Epithelial cell of esophagus (primary cell): Measurements from ENCODE around the gene OAS3.
"Not testable (repeated sequence)": the region's sequence is repeated elsewhere in the genome, so short reads cannot be mapped to it uniquely, and the experiment has no call there.

Experiments
- DNase-seq: peaks from one replicate; pipeline ENCODE4 v3.0.0; 2010; ENCODE audit warnings: low read depth
- H3K4me3 ChIP-seq: 2 replicates; pipeline ENCODE4 v1.5.1; 2011; ENCODE audit warnings: mild to moderate bottlenecking, low read length, control low read depth
- TF ChIP-seq, protein P1 (sequence below): IDR thresholded peaks from 2 replicates; pipeline ENCODE4 v1.5.1; 2011; ENCODE audit warnings: low read depth, mild to moderate bottlenecking, low read length, control low read depth, inconsistent platforms; ENCODE audit not compliant: insufficient read depth; ENCODE audit errors: missing control alignments

The OAS3 gene

DNA sequence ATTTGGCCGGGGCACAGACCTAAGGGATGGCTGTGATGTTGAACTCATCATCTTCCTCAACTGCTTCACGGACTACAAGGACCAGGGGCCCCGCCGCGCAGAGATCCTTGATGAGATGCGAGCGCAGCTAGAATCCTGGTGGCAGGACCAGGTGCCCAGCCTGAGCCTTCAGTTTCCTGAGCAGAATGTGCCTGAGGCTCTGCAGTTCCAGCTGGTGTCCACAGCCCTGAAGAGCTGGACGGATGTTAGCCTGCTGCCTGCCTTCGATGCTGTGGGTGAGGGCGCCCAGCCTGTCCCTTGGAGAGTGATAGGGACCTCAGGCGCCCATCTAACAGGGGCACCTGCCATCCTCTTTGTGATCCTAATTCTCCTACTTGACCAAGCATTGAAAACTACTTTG is 12.4 kb downstream of the OAS3 start:
- no peak overlapping the region for H3K4me3 ChIP-seq
- TF ChIP-seq, protein P1, sequence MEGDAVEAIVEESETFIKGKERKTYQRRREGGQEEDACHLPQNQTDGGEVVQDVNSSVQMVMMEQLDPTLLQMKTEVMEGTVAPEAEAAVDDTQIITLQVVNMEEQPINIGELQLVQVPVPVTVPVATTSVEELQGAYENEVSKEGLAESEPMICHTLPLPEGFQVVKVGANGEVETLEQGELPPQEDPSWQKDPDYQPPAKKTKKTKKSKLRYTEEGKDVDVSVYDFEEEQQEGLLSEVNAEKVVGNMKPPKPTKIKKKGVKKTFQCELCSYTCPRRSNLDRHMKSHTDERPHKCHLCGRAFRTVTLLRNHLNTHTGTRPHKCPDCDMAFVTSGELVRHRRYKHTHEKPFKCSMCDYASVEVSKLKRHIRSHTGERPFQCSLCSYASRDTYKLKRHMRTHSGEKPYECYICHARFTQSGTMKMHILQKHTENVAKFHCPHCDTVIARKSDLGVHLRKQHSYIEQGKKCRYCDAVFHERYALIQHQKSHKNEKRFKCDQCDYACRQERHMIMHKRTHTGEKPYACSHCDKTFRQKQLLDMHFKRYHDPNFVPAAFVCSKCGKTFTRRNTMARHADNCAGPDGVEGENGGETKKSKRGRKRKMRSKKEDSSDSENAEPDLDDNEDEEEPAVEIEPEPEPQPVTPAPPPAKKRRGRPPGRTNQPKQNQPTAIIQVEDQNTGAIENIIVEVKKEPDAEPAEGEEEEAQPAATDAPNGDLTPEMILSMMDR = no peak
- no peak for DNase-seq

DNA sequence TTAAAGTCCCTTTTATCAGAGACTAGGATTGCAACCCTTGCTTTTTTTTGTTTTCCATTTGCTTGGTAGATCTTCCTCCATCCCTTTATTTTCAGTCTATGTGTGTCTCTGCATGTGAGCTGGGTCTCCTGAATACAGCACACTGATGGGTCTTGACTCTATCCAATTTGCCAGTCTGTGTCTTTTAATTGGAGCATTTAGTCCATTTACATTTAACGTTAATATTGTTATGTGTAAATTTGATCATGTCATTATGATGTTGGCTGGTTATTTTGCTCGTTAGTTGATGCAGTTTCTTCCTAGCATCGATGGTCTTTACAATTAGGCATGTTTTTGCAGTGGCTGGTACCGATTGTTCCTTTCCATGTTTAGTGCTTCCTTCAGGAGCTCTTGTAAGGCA is 18.9 kb downstream of the OAS3 start:
- not testable (repeated sequence) for H3K4me3 ChIP-seq, DNase-seq

DNA sequence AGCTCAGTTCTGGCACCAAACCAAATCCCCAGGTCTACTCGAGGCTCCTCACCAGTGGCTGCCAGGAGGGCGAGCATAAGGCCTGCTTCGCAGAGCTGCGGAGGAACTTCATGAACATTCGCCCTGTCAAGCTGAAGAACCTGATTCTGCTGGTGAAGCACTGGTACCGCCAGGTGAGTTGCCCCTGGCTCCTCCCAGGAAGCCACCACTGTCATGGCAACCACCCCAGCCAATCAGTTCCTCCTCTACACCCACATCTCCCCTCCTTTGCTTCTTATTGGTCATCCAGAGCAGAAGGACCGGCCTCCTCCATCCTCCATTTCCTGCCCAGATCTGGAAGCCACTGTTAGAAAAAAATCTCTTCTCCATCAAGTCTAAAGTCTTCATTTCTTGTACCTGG is 22.8 kb downstream of the OAS3 start:
- TF ChIP-seq, protein P1 = no peak
- H3K4me3 ChIP-seq = no peak overlapping the region
- DNase-seq = no peak

DNA sequence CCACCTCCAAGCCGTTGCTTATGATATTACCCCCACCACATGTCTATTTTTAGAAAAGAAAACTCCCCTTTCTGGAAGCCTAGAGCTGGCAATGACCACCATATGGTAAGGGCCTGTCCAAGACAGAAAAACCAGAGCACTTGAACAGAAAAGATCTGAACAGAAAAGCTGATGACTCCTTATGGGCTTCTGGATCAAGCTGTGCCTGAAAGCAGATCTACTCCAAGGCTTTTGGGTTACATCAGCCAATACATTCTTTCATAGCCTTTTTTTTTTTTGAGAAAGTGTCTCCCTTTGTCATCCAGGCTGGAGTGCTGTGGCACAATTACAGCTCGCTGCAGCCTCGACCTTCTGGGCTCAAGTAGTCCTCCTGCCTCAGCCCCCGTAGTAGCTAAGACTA is 23.3 kb downstream of the OAS3 start:
- TF ChIP-seq, protein P1 = no peak
- no peak for DNase-seq
- no peak overlapping the region for H3K4me3 ChIP-seq

DNA sequence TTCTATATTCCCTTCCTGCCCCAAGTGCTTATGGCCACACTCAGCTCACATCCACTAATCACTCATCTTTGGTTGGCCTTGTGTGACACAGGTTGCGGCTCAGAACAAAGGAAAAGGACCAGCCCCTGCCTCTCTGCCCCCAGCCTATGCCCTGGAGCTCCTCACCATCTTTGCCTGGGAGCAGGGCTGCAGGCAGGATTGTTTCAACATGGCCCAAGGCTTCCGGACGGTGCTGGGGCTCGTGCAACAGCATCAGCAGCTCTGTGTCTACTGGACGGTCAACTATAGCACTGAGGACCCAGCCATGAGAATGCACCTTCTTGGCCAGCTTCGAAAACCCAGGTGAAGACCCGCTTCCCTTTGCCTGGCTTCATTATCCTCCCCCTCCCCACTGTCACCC is 24.3 kb downstream of the OAS3 start:
- DNase-seq = no peak
- no peak overlapping the region for H3K4me3 ChIP-seq
- TF ChIP-seq, protein P1 = no peak

DNA sequence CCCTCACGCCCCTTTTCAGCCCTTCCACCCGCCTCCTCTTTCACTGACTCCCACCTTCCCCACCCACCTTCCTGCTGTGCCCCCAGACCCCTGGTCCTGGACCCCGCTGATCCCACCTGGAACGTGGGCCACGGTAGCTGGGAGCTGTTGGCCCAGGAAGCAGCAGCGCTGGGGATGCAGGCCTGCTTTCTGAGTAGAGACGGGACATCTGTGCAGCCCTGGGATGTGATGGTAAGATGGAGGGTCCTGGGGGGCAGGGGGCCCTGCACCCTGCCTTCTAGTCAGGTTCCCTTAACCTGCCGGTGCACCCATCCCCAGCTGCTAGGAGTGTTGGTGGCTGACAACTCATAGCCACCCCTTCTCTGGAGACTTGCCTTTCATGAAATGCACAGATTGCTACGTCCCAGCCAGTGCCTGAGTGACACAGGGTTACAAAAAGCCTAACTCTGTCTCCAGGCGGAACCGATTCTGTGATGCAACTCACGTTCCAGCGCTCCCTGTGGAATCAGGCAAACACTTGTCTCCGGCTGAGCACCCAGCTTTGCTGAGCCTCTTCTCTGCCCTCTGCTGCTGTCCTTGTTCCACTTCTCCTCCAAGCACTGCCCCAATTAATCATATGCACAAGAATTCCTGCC is 25.1 kb downstream of the OAS3 start:
- no peak for DNase-seq
- TF ChIP-seq, protein P1 = no peak
- H3K4me3 ChIP-seq = no peak overlapping the region

DNA sequence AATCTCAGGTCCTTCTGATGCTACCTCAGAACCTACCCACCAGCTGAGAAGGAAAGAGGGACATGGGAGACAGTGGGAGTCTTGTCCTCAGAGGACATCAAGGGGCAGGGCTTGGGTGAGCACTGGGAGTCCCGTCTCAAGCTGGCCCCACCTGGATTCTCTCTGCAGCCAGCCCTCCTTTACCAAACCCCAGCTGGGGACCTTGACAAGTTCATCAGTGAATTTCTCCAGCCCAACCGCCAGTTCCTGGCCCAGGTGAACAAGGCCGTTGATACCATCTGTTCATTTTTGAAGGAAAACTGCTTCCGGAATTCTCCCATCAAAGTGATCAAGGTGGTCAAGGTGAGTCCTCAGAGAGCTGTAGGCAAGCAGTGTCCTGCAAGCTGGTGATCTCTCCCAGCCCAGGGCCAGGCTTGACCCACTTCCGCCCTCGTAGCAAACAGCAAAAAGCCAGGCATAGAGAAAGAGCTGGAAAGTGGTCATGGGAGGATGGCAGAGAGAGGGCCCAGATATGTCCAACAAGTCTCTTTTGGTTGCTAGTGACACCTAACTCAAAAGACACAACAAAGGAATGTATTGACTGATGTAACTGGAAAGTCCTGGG is 25.9 kb downstream of the OAS3 start:
- H3K4me3 ChIP-seq = no peak overlapping the region
- TF ChIP-seq, protein P1 = no peak
- no peak for DNase-seq
